Liver (tissue), 9 donors: ENCODE data around the gene EHD1. TPM values are rescaled to one million over a fixed set of nuclear protein-coding genes. Genes with fewer than 3 reads are reported as not detected.

Experiments used
- DNase-seq: peaks from one replicate; pipeline ENCODE4 v3.0.0-alpha.2; 2017; ENCODE audit warnings: low spot score
- H3K27ac ChIP-seq, 2 donors: one replicate each; pipeline ENCODE4 v1.7.0; 2013; ENCODE audit warnings: inconsistent platforms in 2 of 2, low read length in 2 of 2, control low read depth in 1 of 2, low read depth in 1 of 2, mild to moderate bottlenecking in 1 of 2
- H3K27me3 ChIP-seq, 4 donors: one replicate each; pipeline versions ENCODE4 v1.6.1 to v1.7.0; 2013; ENCODE audit warnings: low read length in 3 of 4, inconsistent platforms in 1 of 4, mild to moderate bottlenecking in 1 of 4, moderate library complexity in 1 of 4; ENCODE audit not compliant: control insufficient read depth in 4 of 4, insufficient read depth in 4 of 4
- H3K36me3 ChIP-seq, 4 donors: one replicate each; pipeline versions ENCODE4 v1.6.1 to v1.7.0; 2013; ENCODE audit warnings: low read length in 3 of 4, mild to moderate bottlenecking in 3 of 4, low read depth in 1 of 4, moderate library complexity in 1 of 4; ENCODE audit not compliant: control insufficient read depth in 4 of 4, insufficient read depth in 3 of 4
- H3K4me1 ChIP-seq, 4 donors: one replicate each; pipeline versions ENCODE4 v1.6.1 to v1.7.0; 2013; ENCODE audit warnings: low read length in 3 of 4, mild to moderate bottlenecking in 3 of 4, moderate library complexity in 1 of 4; ENCODE audit not compliant: control insufficient read depth in 4 of 4, insufficient read depth in 4 of 4
- H3K4me3 ChIP-seq, 3 donors: one replicate each; pipeline versions ENCODE4 v1.6.1 to v1.7.0; 2013; ENCODE audit warnings: low read length in 3 of 3, control low read depth in 1 of 3, low read depth in 1 of 3, mild to moderate bottlenecking in 1 of 3
- H3K9ac ChIP-seq, 2 donors: one replicate each; pipeline ENCODE4 v1.7.0; 2013; ENCODE audit warnings: low read length in 2 of 2, mild to moderate bottlenecking in 2 of 2, moderate library complexity in 2 of 2, control low read depth in 1 of 2, low read depth in 1 of 2
- H3K9me3 ChIP-seq, 4 donors: one replicate each; pipeline versions ENCODE4 v1.6.1 to v1.7.0; 2013; ENCODE audit warnings: low read length in 3 of 4; ENCODE audit not compliant: control insufficient read depth in 4 of 4
- ATF3 ChIP-seq: IDR thresholded peaks from 2 replicates; pipeline ENCODE4 v1.6.1; 2016; ENCODE audit warnings: antibody characterized with exemption
- CTCF ChIP-seq: fragments of 150-350 bp; IDR thresholded peaks from 2 replicates; pipeline ENCODE4 v1.5.1; 2017; ENCODE audit warnings: improper control_type of control experiment, low read depth, low read length; ENCODE audit not compliant: missing input control
- FOXA2 ChIP-seq: IDR thresholded peaks from 2 replicates; pipeline ENCODE4 v1.6.1; 2016; ENCODE audit warnings: antibody characterized with exemption
- GABPA ChIP-seq, 2 donors: IDR thresholded peaks in 1 of 2; conservative IDR thresholded peaks in 1 of 2; 2 replicates each; pipeline ENCODE4 v1.6.1; 2016; ENCODE audit warnings: antibody characterized with exemption in 2 of 2, mild to moderate bottlenecking in 1 of 2, moderate library complexity in 1 of 2
- HNF4A ChIP-seq, 2 donors: conservative IDR thresholded peaks; 2 replicates each; pipeline ENCODE4 v1.6.1; 2016; ENCODE audit warnings: antibody characterized with exemption in 2 of 2, mild to moderate bottlenecking in 2 of 2
- HNF4G ChIP-seq: IDR thresholded peaks from 2 replicates; pipeline ENCODE4 v1.6.1; 2016; ENCODE audit warnings: antibody characterized with exemption
- JUND ChIP-seq, 2 donors: IDR thresholded peaks; 2 replicates each; pipeline ENCODE4 v1.6.1; 2016; ENCODE audit warnings: antibody characterized with exemption in 2 of 2
- MAX ChIP-seq: IDR thresholded peaks from 2 replicates; pipeline ENCODE4 v1.6.1; 2016; ENCODE audit warnings: antibody characterized with exemption
- NR2F2 ChIP-seq: IDR thresholded peaks from 2 replicates; pipeline ENCODE4 v1.6.1; 2016; ENCODE audit warnings: antibody characterized with exemption
- RAD21 ChIP-seq, 2 donors: IDR thresholded peaks; 2 replicates each; pipeline ENCODE4 v1.6.1; 2016; ENCODE audit warnings: antibody characterized with exemption in 2 of 2, mild to moderate bottlenecking in 2 of 2
- REST ChIP-seq: IDR thresholded peaks from 2 replicates; pipeline ENCODE4 v1.6.1; 2016; ENCODE audit warnings: antibody characterized with exemption, mild to moderate bottlenecking
- SP1 ChIP-seq: IDR thresholded peaks from 2 replicates; pipeline ENCODE4 v1.6.1; 2018; ENCODE audit warnings: antibody characterized with exemption, mild to moderate bottlenecking
- YY1 ChIP-seq: IDR thresholded peaks from 2 replicates; pipeline ENCODE4 v1.6.1; 2016; ENCODE audit warnings: antibody characterized with exemption, mild to moderate bottlenecking
- WGBS: extraction: QIAGEN DNeasy Blood & Tissue Kit; methylation state at CpG from one replicate; pipeline ENCODE4 v1.1.7; 2013; 5-methylcytosine and 5-hydroxymethylcytosine counted together
- polyA plus RNA-seq, 2 donors: library from polyadenylated mRNA; stranded (reverse) in 1 of 2; unstranded in 1 of 2; fragments of 200-250 nt in 1 of 2; fragments of >200 nt in 1 of 2; fragmentation: Nextera tagmentation in 1 of 2; extraction: Ambion mirVana in 1 of 2; gene quantifications; one replicate each; pipeline versions ENCODE4 v1.2.1 to v1.2.3, GENCODE V29; 2013 to 2015
- total RNA-seq, 2 donors: library from RNA; depleted of rRNA; stranded (reverse); fragments of >200 nt; gene quantifications; one replicate each; pipeline ENCODE4 v1.2.3, GENCODE V29; 2014
- donor health status: healthy.
- donor health status: healthy.
- donor health status: healthy.
- donor health status: healthy.
- donor health status: healthy.

Gene EHD1
- total and polyA plus RNA-seq, 4 donors: 8.3 to 36.4 (median 19.2) TPM

- no peak for DNase-seq
- Histone ChIP-seq H3K4me1 (peaks cover 18 to 50% (median 46%) of the 10 kb centered on the region in 4 donors), H3K36me3 (no peaks in the 10 kb centered on the region), H3K27me3 (no peaks in the 10 kb centered on the region), H3K9ac (no peak overlapping the region), H3K27ac (peak overlapping the region; percentile 17 to 65), H3K4me3 (no peak overlapping the region), H3K9me3 (no peaks in the 10 kb centered on the region)
- 70% methylated on average over 15 of the region's 15 CpGs for WGBS
- TF ChIP-seq HNF4A (conservative IDR thresholded peaks at IDR 0.05): no peak
- no peak for TF ChIP-seq FOXA2
- TF ChIP-seq HNF4G: no peak
- TF ChIP-seq SP1: no peak
- no peak for TF ChIP-seq JUND (IDR thresholded peaks at IDR 0.05)
- no peak for TF ChIP-seq YY1
- TF ChIP-seq MAX: no peak
- no peak for TF ChIP-seq GABPA (IDR thresholded peaks at IDR 0.05 in 1 of 2, conservative IDR thresholded peaks at IDR 0.05 in 1 of 2)
- no peak for TF ChIP-seq NR2F2
- TF ChIP-seq CTCF: no peak
- no peak for TF ChIP-seq RAD21 (IDR thresholded peaks at IDR 0.05)
- no peak for TF ChIP-seq ATF3
- TF ChIP-seq REST: no peak
Measured at GRCh38 chr11:64865286-64866172, 12.9 kb downstream of the EHD1 start.

GRCh38 chr11:64864473-64865285 is 13.7 kb downstream of the EHD1 start:
- Histone ChIP-seq H3K27me3 (no peaks in the 10 kb centered on the region), H3K9me3 (no peaks in the 10 kb centered on the region), H3K27ac (peak overlapping the region; percentile 17 to 65), H3K4me3 (no peak overlapping the region), H3K36me3 (peaks cover 0 to 3% (median under 1%) of the 10 kb centered on the region in 4 donors), H3K4me1 (peaks cover 12 to 45% (median 37%) of the 10 kb centered on the region in 4 donors), H3K9ac (no peak overlapping the region)
- no peak for DNase-seq
- 55% methylated on average over 18 of the region's 18 CpGs for WGBS
- no peak for TF ChIP-seq MAX
- peak; percentile 24 for TF ChIP-seq NR2F2
